GM21360 (cell line): Measurements from ENCODE around the gene CHD1L.
"Not testable (repeated sequence)": the region's sequence is repeated elsewhere in the genome, so short reads cannot be mapped to it uniquely, and the experiment has no call there.

Experiments used
- ATAC-seq: cut with Tn5 transposase; IDR thresholded peaks from one replicate; pipeline ENCODE4 v1.9.1; 2021; ENCODE audit warnings: mild to moderate bottlenecking, moderate library complexity; ENCODE audit not compliant: unreplicated experiment

The CHD1L gene

DNA sequence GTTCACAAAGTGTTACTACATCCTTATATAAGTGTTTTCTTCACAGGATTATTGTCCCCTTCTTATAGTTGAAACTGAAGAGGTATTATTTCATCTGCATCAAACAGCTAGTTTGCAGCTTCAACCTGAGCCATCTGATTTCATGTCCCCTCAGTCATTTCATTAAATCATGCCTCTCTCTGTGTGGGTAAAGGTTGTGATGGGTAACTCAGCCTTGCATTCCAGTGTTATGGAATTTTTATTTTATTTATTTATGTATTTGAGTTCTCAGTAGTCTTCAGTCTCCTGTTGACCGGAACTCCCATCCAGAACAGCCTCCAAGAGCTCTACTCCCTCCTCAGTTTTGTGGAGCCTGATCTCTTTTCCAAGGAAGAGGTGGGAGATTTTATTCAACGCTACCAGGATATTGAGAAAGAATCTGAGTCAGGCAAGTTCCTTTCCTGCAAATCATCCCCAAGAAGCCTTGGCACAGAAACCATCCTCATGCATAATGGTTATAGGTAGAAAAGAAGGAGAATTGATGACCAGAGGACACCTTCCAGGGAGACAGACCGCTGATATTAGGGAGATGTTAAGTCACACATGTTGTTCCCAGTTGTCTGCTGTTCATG lies 21.8 kb downstream of the CHD1L start:
- no peak for ATAC-seq

DNA sequence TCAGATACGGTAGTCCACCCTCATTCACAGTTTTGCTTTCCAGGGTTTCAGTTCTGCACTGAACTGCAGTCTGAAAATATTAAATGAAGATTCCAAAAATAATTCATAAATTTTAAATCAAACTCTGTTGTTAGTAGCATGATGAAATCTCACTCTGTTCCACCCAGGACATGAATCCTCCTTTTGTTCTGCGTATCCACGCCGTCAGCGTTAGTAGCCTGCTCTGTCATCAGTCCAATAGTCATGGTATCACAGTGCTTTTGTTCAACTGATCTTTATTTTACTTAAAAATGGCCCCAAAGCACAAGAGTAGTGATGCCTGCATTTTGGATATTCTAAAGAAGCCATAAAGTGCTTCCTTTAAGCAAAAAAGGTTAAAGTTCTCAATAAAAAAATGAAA lies 23.9 kb downstream of the CHD1L start:
- no peak for ATAC-seq

GRCh38 chr1:147267711-147268110 lies 25.2 kb downstream of the CHD1L start:
- ATAC-seq: no peak

DNA sequence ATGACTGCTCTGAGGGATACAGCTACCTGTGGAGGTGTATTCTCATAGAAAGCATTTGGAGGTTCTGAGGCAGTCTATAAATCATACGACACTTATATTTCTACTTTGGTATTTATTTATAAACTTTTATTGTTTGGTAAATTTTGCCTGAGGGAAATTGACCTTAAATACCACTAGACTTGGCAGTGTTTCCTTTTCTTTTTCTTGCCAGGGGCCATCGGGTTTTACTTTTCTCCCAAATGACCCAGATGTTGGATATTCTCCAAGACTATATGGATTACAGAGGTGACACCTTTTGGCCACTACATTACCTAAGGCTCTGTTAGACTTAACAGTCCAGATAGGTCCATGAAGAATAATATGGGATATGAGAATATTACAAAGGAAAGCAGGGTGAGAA lies 28.2 kb downstream of the CHD1L start:
- no peak for ATAC-seq

DNA sequence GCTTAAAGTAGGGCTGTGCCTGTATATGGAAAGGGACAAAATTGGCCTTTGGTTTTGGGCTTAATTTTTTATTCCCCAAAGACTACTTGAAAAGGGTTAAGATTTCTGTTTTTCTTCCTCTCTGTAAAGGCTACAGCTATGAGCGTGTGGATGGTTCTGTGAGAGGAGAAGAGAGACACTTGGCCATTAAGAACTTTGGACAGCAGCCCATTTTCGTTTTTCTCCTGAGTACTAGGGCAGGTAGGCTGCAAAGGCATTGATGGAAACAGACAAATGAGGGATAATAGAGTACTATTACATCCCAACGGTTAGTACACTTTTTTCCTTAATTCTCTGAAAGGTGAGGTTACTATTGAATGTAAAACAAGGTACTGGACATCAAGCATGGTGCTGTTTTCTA lies 29.6 kb downstream of the CHD1L start:
- ATAC-seq: no peak

GRCh38 chr1:147273409-147274336 lies 31.2 kb downstream of the CHD1L start:
- no peak for ATAC-seq

- no peak for ATAC-seq
Observed at GRCh38 chr1:147281950-147282349, 39.5 kb downstream of the CHD1L start.

- no peak for ATAC-seq
Observed at GRCh38 chr1:147283011-147283410, 40.5 kb downstream of the CHD1L start.

- no peak for ATAC-seq
Observed at GRCh38 chr1:147287133-147287865, 44.8 kb downstream of the CHD1L start.

- no peak for ATAC-seq
Observed at GRCh38 chr1:147292012-147292411, 49.5 kb downstream of the CHD1L start.

GRCh38 chr1:147292631-147293251 lies 50.3 kb downstream of the CHD1L start:
- no peak for ATAC-seq

DNA sequence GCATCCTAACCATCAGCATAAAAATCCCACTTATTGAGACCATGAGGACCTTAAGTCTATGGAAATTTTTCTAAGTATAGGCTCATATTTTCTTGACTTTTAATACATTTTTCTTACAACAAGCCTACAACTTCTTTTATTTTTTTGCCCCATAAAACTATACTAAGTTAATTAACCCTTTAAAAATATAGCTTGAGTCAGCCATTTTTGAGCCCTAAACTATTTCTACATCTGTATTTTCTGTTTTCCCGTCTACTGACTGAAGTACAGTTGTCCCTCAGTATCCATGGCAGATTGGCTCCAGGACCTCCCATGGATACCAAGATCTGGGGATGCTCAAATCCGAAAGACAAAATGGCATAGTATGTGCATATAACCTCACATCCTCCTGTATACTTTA lies 55.0 kb downstream of the CHD1L start:
- ATAC-seq: no peak

GRCh38 chr1:147305803-147306202 lies 63.3 kb downstream of the CHD1L start:
- ATAC-seq: not testable (repeated sequence)

- no peak for ATAC-seq
Observed at GRCh38 chr1:147316968-147317367, 74.5 kb downstream of the CHD1L start.

DNA sequence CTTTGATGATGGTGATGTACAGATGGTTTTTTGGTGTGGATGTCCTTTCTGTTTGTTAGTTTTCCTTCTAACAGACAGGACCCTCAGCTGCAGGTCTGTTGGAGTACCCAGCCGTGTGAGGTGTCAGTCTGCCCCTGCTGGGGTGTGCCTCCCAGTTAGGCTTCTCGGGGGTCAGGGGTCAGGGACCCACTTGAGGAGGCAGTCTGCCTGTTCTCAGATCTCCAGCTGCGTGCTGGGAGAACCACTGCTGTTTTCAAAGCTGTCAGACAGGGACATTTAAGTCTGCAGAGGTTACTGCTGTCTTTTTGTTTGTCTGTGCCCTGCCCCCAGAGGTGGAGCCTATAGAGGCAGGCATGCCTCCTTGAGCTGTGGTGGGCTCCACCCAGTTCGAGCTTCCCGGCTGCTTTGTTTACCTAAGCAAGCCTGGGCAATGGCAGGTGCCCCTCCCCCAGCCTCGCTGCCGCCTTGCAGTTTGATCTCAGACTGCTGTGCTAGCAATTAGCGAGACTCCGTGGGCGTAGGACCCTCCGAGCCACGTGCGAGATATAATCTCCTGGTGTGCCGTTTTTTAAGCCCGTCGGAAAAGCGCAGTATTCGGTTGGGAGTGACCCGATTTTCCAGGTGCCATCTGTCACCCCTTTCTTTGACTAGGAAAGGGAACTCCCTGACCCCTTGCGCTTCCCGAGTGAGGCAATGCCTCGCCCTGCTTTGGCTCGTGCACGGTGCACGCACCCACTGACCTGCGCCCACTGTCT lies 84.6 kb downstream of the CHD1L start:
- not testable (repeated sequence) for ATAC-seq

DNA sequence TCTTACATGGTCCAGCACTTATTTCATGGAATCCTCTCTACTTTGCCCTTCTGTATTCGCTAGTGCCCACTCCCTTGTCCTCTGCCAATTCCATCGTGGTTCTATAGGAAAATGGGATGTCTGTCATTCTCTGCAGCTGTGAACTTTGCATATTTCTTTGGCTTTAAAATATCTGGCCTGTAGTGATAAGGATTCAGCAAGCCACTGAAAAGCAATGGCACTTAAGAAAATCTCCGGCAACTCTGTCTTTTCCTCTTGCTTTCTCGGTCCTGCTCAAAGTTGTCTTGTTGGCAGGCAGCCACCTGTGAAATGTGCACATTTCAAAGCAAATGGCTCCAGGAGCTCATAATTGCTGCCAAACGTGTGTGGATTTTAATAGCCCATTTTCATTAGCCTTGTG lies 91.8 kb downstream of the CHD1L start:
- ATAC-seq: no peak

DNA sequence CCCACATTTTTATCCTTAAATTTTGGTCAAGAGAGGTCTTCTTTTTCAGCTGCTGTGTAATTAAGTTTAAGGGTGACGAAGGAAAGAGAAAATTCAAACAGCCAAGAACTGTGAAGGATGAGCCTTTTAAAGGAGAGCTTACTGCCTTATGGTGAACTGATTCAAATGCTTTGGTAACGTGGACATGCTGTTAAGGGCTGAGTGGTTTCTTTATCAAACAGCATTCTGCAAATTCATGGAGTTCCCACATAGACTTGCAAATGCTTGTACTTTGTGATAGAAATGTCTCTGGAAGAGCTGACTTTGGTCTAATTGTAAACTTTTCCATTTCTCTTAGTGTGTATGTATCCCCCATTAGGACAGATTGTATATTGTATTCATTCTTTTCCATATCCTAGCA lies 93.8 kb downstream of the CHD1L start:
- no peak for ATAC-seq

DNA sequence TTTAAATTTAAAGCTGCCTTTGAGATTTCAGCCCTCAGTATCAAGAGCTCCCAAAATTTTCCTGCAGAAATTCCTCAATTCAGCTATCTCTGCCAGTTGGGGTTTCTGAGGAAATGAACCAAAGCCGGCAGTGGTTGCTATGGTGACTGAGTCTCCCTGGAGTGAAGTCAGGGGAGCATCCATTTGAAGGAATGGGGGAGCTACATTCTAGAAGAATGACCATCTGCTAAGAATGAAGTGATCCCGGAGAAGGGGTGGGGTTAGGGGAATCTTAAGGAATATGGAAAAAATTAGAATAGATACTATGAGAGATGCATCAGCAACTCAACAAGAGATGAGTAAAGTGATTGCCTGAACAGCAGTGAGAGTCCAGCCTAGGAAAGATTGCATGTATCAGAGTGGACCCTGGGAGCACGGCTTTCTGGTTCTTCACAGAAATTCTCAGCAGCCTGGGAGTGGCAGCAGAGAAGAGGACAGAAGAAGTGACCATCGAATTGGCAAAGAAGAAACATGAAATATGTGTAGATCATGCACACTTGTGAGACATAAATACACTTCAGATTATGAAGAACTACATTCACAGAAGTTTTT lies 94.7 kb downstream of the CHD1L start:
- no peak for ATAC-seq

DNA sequence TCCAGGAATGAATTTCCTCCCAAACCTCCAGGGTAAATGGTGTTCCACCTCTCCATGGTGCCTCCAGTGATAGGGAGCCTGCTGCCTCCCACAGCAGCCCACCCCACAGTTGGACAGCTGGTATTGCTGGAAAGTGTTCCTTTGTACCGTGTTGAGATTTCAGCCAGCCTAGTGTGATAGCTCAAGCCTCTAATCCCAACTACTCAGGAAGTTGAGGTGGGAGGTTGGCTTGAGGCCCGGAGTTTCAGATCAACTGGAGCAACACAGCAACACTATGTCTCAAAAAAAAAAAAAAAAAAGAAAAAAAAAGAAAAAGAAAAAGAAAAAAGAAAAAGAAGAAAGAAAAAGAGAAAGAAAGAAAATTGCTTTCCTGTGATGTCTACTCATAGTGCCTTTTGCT lies 96.1 kb downstream of the CHD1L start:
- no peak for ATAC-seq

GRCh38 chr1:147341246-147341645 lies 98.8 kb downstream of the CHD1L start:
- ATAC-seq: no peak
